Measurements from ENCODE around the gene TMEM186.
"Not testable (repeated sequence)": the region's sequence is repeated elsewhere in the genome, so short reads cannot be mapped to it uniquely, and the experiment has no call there.

TMEM186 gene

DNA sequence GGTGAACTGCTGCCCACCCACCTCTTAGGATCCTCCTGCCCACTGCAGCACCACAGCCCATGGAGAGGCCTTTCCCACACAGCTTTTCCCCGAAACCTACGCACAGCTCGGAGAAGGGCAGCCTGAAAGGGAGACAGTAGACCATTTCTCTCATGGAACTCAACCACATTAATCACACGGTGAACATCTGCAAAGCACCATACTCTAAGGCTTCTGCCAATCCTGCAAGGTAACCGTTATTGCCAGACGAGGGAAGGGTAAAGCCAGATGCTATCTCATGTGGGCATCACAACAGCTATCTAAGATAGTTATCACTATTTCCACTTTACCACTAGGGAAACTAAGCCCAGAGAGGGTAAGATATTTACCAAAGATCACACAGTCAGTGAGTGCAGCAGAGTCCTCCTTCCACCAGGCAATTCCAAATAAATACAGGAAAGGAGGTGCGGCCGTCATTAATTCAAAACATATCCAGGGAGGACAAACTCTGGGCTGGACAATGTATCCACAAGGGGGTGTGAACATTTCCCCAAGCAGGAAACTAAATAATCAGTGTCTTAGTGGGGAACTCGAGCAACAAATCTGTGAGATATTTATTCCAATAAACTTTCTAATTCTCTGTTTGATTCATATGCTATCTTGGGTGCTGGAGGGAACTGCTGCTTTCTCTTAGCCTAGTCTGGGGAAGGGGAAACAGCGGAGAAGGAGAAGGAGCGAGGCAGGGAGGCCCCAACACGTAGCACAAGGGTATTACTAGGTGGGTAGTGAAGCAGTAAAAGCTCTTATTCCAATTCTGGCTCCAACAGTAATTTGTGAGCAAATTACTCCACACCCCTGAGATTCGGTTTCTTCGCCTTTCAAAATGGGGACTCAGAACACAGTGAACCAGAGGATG, 723 bp downstream of the TMEM186 start:
- Histone ChIP-seq H3K27me3 (ENCODE audit: low read depth, low read length) (no peaks in the 10 kb centered on the region), H3K27ac (ENCODE audit: low read length) (peak overlapping the region; percentile 39), H3K9me3 (ENCODE audit: insufficient read depth, low read length) (no peaks in the 10 kb centered on the region), H3K4me2 (ENCODE audit: low read length) (peak overlapping the region; percentile 83), H3K4me3 (ENCODE audit: low read length) (peak overlapping the region; percentile 99), H3K79me2 (ENCODE audit: low read length) (peaks cover 70% of the 10 kb centered on the region), H3K9ac (ENCODE audit: low read length) (peak overlapping the region; percentile 97), H3K4me1 (ENCODE audit: low read length) (peaks cover 20% of the 10 kb centered on the region), H3K36me3 (replicated peaks; ENCODE audit: low read depth, low read length) (peaks cover 12% of the 10 kb centered on the region), H4K20me1 (ENCODE audit: insufficient read depth, low read length) (peaks cover 16% of the 10 kb centered on the region), H2AFZ (ENCODE audit: low read depth, low read length) (peak overlapping the region; percentile 55; the same call in 1 of the 2 replicates)
- TF ChIP-seq, protein P1, sequence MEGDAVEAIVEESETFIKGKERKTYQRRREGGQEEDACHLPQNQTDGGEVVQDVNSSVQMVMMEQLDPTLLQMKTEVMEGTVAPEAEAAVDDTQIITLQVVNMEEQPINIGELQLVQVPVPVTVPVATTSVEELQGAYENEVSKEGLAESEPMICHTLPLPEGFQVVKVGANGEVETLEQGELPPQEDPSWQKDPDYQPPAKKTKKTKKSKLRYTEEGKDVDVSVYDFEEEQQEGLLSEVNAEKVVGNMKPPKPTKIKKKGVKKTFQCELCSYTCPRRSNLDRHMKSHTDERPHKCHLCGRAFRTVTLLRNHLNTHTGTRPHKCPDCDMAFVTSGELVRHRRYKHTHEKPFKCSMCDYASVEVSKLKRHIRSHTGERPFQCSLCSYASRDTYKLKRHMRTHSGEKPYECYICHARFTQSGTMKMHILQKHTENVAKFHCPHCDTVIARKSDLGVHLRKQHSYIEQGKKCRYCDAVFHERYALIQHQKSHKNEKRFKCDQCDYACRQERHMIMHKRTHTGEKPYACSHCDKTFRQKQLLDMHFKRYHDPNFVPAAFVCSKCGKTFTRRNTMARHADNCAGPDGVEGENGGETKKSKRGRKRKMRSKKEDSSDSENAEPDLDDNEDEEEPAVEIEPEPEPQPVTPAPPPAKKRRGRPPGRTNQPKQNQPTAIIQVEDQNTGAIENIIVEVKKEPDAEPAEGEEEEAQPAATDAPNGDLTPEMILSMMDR (IDR thresholded peaks at IDR 0.05; ENCODE audit: low read depth, low read length), result no peak
- TF ChIP-seq EZH2phosphoT487 (IDR thresholded peaks at IDR 0.05; ENCODE audit: low read depth), result no peak

DNA sequence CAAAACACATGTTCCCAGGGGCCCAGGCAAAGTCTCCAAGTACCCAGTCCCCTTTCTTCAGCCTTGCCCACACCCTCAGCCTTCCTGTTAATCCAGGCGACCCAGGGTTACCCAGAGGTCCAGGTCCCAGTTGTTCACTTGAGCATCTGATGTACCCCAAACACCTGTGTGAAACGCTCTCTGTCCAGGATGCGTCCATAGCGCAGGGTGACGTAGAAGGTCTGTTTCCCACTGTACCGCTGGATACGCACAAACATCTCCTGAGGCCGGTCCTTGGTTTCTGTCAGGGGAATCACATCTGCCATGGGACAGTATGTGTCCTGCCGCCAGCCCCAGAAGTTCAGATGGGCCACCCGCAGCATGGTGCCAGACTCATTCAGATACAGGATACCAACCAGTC, 1.6 kb downstream of the TMEM186 start:
- H3K79me2 ChIP-seq (ENCODE audit: low read length), result peaks cover 61% of the 10 kb centered on the region
- H3K4me3 ChIP-seq (ENCODE audit: low read length), result no peak overlapping the region
- H3K4me2 ChIP-seq (ENCODE audit: low read length), result peak overlapping the region; percentile 83; the same call in 1 of the 2 replicates
- TF ChIP-seq, protein P1 (IDR thresholded peaks at IDR 0.05; ENCODE audit: low read depth, low read length), result no peak
- TF ChIP-seq EZH2phosphoT487 (IDR thresholded peaks at IDR 0.05; ENCODE audit: low read depth), result no peak
- no peak overlapping the region for H3K27ac ChIP-seq (ENCODE audit: low read length)
- peaks cover 11% of the 10 kb centered on the region for H4K20me1 ChIP-seq (ENCODE audit: insufficient read depth, low read length)
- H3K9ac ChIP-seq (ENCODE audit: low read length), result no peak overlapping the region
- H2AFZ ChIP-seq (ENCODE audit: low read depth, low read length), result no peak overlapping the region
- H3K27me3 ChIP-seq (ENCODE audit: low read depth, low read length), result no peaks in the 10 kb centered on the region
- H3K4me1 ChIP-seq (ENCODE audit: low read length), result peaks cover 20% of the 10 kb centered on the region
- no peaks in the 10 kb centered on the region for H3K9me3 ChIP-seq (ENCODE audit: insufficient read depth, low read length)
- peaks cover 6% of the 10 kb centered on the region for H3K36me3 ChIP-seq (replicated peaks; ENCODE audit: low read depth, low read length)

DNA sequence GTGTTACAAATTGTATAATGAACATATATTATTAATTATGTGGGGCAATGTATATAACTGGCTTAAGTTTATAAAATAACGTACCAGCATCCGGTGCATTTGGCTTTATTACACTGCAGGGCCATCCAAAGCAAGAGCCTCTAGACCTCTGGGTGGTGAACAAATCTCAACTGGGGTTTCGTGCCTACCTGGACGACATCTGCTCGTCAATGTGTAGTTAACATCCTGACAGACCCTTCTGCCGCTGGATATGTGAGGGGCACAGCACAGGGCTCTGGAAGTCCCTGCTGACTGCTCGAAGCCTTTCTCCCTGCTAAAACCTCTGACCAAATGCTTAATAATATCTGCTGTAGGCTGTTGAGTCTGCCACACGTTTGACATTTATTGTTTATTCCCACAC, 2.3 kb downstream of the TMEM186 start:
- Histone ChIP-seq H3K36me3 (replicated peaks; ENCODE audit: low read depth, low read length) (peaks cover 6% of the 10 kb centered on the region), H4K20me1 (ENCODE audit: insufficient read depth, low read length) (peaks cover 9% of the 10 kb centered on the region; the same call in 1 of the 2 replicates), H3K9me3 (ENCODE audit: insufficient read depth, low read length) (no peaks in the 10 kb centered on the region), H3K4me3 (ENCODE audit: low read length) (no peak overlapping the region), H3K79me2 (ENCODE audit: low read length) (peaks cover 54% of the 10 kb centered on the region), H2AFZ (ENCODE audit: low read depth, low read length) (no peak overlapping the region), H3K4me2 (ENCODE audit: low read length) (no peak overlapping the region), H3K27ac (ENCODE audit: low read length) (no peak overlapping the region), H3K4me1 (ENCODE audit: low read length) (peaks cover 20% of the 10 kb centered on the region), H3K27me3 (ENCODE audit: low read depth, low read length) (no peaks in the 10 kb centered on the region), H3K9ac (ENCODE audit: low read length) (no peak overlapping the region)
- TF ChIP-seq, protein P1 (IDR thresholded peaks at IDR 0.05; ENCODE audit: low read depth, low read length), result no peak
- TF ChIP-seq EZH2phosphoT487 (IDR thresholded peaks at IDR 0.05; ENCODE audit: low read depth), result no peak

DNA sequence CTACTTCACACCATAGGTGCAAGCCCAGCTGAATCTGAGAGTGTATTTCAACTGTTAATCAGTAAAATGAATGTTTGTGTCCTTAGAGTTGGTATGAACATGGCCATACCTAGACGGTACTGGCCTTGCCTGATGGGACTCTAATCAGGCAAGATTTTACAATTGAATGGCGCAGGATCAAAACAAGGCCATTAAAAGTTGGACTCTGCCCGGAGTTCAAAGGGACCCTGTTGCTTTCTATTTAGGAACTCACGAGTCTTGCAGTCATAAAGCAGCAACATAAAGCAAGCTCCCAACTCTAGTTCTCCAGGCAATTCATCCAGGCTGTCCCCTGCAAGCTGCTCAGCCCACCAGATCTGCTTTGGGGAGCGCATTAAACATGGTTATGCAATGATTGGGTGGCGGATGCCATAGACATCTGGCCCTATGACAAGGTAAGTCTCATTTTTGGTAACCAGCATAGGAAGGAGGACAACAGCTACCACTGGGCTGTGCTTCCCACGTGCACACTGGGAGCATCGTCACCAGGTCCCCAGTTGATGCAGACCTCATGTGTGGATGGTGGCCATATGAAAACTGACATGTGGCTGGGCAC, 8.8 kb downstream of the TMEM186 start:
- Histone ChIP-seq H3K9ac (ENCODE audit: low read length) (no peak overlapping the region), H3K9me3 (ENCODE audit: insufficient read depth, low read length) (no peaks in the 10 kb centered on the region), H3K27ac (ENCODE audit: low read length) (no peak overlapping the region), H3K27me3 (ENCODE audit: low read depth, low read length) (no peaks in the 10 kb centered on the region), H3K36me3 (replicated peaks; ENCODE audit: low read depth, low read length) (no peaks in the 10 kb centered on the region), H3K4me3 (ENCODE audit: low read length) (no peak overlapping the region), H3K4me2 (ENCODE audit: low read length) (no peak overlapping the region), H3K4me1 (ENCODE audit: low read length) (no peaks in the 10 kb centered on the region), H3K79me2 (ENCODE audit: low read length) (no peaks in the 10 kb centered on the region), H2AFZ (ENCODE audit: low read depth, low read length) (no peak overlapping the region), H4K20me1 (ENCODE audit: insufficient read depth, low read length) (no peaks in the 10 kb centered on the region)
- TF ChIP-seq, protein P1 (IDR thresholded peaks at IDR 0.05; ENCODE audit: low read depth, low read length), result no peak
- TF ChIP-seq EZH2phosphoT487 (IDR thresholded peaks at IDR 0.05; ENCODE audit: low read depth), result no peak

DNA sequence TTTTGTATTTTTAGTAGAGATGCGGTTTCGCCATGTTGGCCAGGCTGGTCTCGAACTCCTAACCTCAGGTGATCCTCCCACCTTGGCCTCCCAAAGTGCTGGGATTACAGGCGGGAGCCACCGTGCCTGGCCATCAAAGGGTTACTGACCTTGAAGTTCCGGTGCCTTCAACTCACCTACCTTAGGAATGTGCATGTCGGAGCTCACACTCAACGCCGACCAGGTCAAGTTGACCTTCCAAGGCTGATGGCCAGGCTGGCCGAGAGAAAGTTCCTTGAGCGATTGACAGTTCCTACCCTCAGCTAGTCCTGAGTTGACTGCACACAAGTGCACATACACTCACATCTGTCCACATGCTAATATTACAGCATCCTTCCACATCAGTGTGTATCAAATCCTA, 11.1 kb downstream of the TMEM186 start:
- not testable (repeated sequence) for H3K36me3 ChIP-seq (replicated peaks; ENCODE audit: low read depth, low read length); H2AFZ ChIP-seq (ENCODE audit: low read depth, low read length); H3K79me2 ChIP-seq (ENCODE audit: low read length); H3K9me3 ChIP-seq (ENCODE audit: insufficient read depth, low read length); H3K27me3 ChIP-seq (ENCODE audit: low read depth, low read length); H3K4me1 ChIP-seq (ENCODE audit: low read length); H3K9ac ChIP-seq (ENCODE audit: low read length); H3K4me3 ChIP-seq (ENCODE audit: low read length); H3K27ac ChIP-seq (ENCODE audit: low read length); H4K20me1 ChIP-seq (ENCODE audit: insufficient read depth, low read length); H3K4me2 ChIP-seq (ENCODE audit: low read length)
